GM23248 (cell line): ENCODE data around the gene PRPF18. TPM values are rescaled to one million over a fixed set of nuclear protein-coding genes. Genes with fewer than 3 reads are reported as not detected.

Source experiments
- DNase-seq: peaks from one replicate; pipeline ENCODE4 v3.0.0-alpha.2; 2015
- H2AFZ ChIP-seq: fragments of 200-600 bp; sonication (generic); 2 replicates; pipeline ENCODE4 v1.6.1; 2016; ENCODE audit warnings: antibody characterized with exemption
- H3F3A ChIP-seq: fragments of 200-600 bp; sonication (generic); 2 replicates; pipeline ENCODE4 v1.6.1; 2016; ENCODE audit warnings: mild to moderate bottlenecking, antibody characterized with exemption, mixed run types; ENCODE audit not compliant: insufficient read depth
- H3K27ac ChIP-seq: fragments of 200-600 bp; sonication (generic); 2 replicates; pipeline ENCODE4 v1.5.1; 2016; ENCODE audit warnings: mild to moderate bottlenecking
- H3K27me3 ChIP-seq: fragments of 200-600 bp; sonication (generic); replicated peaks from 2 replicates; pipeline ENCODE4 v1.6.1; 2016; ENCODE audit warnings: mild to moderate bottlenecking; ENCODE audit not compliant: insufficient read depth
- H3K36me3 ChIP-seq: fragments of 200-600 bp; sonication (generic); 2 replicates; pipeline ENCODE4 v1.6.1; 2016; ENCODE audit warnings: low read depth, mild to moderate bottlenecking
- H3K4me1 ChIP-seq: fragments of 200-600 bp; sonication (generic); 2 replicates; pipeline ENCODE4 v1.6.1; 2016; ENCODE audit warnings: mild to moderate bottlenecking; ENCODE audit not compliant: insufficient read depth
- H3K4me2 ChIP-seq: fragments of 200-600 bp; sonication (generic); one replicate; pipeline ENCODE4 v1.6.1; 2016; ENCODE audit warnings: mild to moderate bottlenecking; ENCODE audit not compliant: unreplicated experiment
- H3K4me3 ChIP-seq: fragments of 200-600 bp; sonication (generic); 2 replicates; pipeline ENCODE4 v1.5.1; 2016; ENCODE audit warnings: mild to moderate bottlenecking
- H3K79me2 ChIP-seq: fragments of 200-600 bp; sonication (generic); 2 replicates; pipeline ENCODE4 v1.6.1; 2016; ENCODE audit warnings: mild to moderate bottlenecking; ENCODE audit not compliant: insufficient read depth
- H3K9ac ChIP-seq: fragments of 200-600 bp; sonication (generic); 2 replicates; pipeline ENCODE4 v1.6.1; 2016; ENCODE audit warnings: mild to moderate bottlenecking
- H3K9me2 ChIP-seq: fragments of 200-600 bp; sonication (generic); 2 replicates; pipeline ENCODE4 v1.6.1; 2016; ENCODE audit warnings: mixed run types, mild to moderate bottlenecking, moderate library complexity; ENCODE audit not compliant: insufficient read depth
- H3K9me3 ChIP-seq: fragments of 200-600 bp; sonication (generic); one replicate; pipeline ENCODE4 v1.6.1; 2017; ENCODE audit warnings: low read depth
- H4K20me1 ChIP-seq: fragments of 200-600 bp; sonication (generic); 2 replicates; pipeline ENCODE4 v1.6.0; 2016; ENCODE audit not compliant: insufficient read depth
- EZH2 ChIP-seq: fragments of 200-600 bp; sonication (generic); IDR thresholded peaks from 2 replicates; pipeline ENCODE4 v1.6.1; 2018; ENCODE audit warnings: antibody characterized with exemption, mild to moderate bottlenecking; ENCODE audit not compliant: insufficient read depth, poor library complexity, severe bottlenecking
- EZH2phosphoT487 ChIP-seq: fragments of 200-600 bp; sonication (generic); IDR thresholded peaks from 2 replicates; pipeline ENCODE4 v1.6.1; 2018; ENCODE audit warnings: antibody characterized with exemption, moderate library complexity, mild to moderate bottlenecking, low read depth; ENCODE audit not compliant: insufficient read depth
- WGBS, 2 experiments: methylation state at CpG; one replicate each; pipeline ENCODE4 v1.1.6; 2015 to 2017; ENCODE audit warnings: low lambda C conversion rate in 2 of 2, low coverage in 1 of 2; ENCODE audit errors: missing lambda C conversion rate in 2 of 2; 5-methylcytosine and 5-hydroxymethylcytosine counted together
- in situ Hi-C: fragments of 300-500 bp; cut with MboI; formaldehyde crosslinking; loops from 2 replicates; pipeline ENCODE4 v1.15.0; 2020
- polyA plus RNA-seq: library from polyadenylated mRNA; unstranded; fragments of >200 nt; fragmentation: Nextera tagmentation; extraction: Ambion mirVana; gene quantifications from 2 replicates; pipeline ENCODE4 v1.2.1, GENCODE V29; 2016
- total RNA-seq: library from RNA; depleted of rRNA; stranded (reverse); fragments of >200 nt; shearing (Covaris generic); gene quantifications from 2 replicates; pipeline ENCODE4 v1.2.3, GENCODE V29; 2014

Gene PRPF18
- total and polyA plus RNA-seq, 2 experiments from 2014 or later: 21.8 to 30.2 TPM

GRCh38 chr10:13555884-13556510 lies 30.8 kb upstream of the PRPF18 start:
- in situ Hi-C loops: no loop called here

GRCh38 chr10:13559124-13559700 lies 27.6 kb upstream of the PRPF18 start:
- WGBS, 2 experiments: 28 to 32% methylated on average over 2 of the region's 2 CpGs
- Histone ChIP-seq H3K4me1 (no peaks in the 10 kb centered on the region), H3K9me2 (no peaks in the 10 kb centered on the region), H4K20me1 (no peaks in the 10 kb centered on the region), H3K9me3 (no peaks in the 10 kb centered on the region), H2AFZ (no peak overlapping the region), H3F3A (no peaks in the 10 kb centered on the region), H3K36me3 (no peaks in the 10 kb centered on the region), H3K9ac (no peak overlapping the region), H3K79me2 (no peaks in the 10 kb centered on the region), H3K4me3 (no peak overlapping the region), H3K27me3 (no peaks in the 10 kb centered on the region), H3K4me2 (no peak overlapping the region), H3K27ac (no peak overlapping the region)
- peak; percentile 0 for DNase-seq
- TF ChIP-seq EZH2 (no peak), EZH2phosphoT487 (no peak)
- in situ Hi-C loops: no loop called here

More at GRCh38 chr10:13555884-13556510, 30.8 kb upstream of the PRPF18 start:
- H3K9me3 ChIP-seq: no peaks in the 10 kb centered on the region
- no peak for DNase-seq
- H3K36me3 ChIP-seq: no peaks in the 10 kb centered on the region
- H3K79me2 ChIP-seq: no peaks in the 10 kb centered on the region
- no peak overlapping the region for H2AFZ ChIP-seq
- H3K4me3 ChIP-seq: no peak overlapping the region
- TF ChIP-seq EZH2phosphoT487 (no peak), EZH2 (no peak)
- no peaks in the 10 kb centered on the region for H3K4me1 ChIP-seq
- no peak overlapping the region for H3K27ac ChIP-seq
- H4K20me1 ChIP-seq: no peaks in the 10 kb centered on the region
- H3K9ac ChIP-seq: no peak overlapping the region
- no peaks in the 10 kb centered on the region for H3K9me2 ChIP-seq
- H3K4me2 ChIP-seq: no peak overlapping the region
- 8 to 14% methylated on average over 2 of the region's 2 CpGs for WGBS, 2 experiments
- H3K27me3 ChIP-seq: 0 out of 2 replicates have a peak, but pooled peaks cover 8% of the 10 kb centered on the region
- no peaks in the 10 kb centered on the region for H3F3A ChIP-seq

GRCh38 chr10:13560597-13560996 lies 26.2 kb upstream of the PRPF18 start:
- no peak for TF ChIP-seq EZH2
- no peak for TF ChIP-seq EZH2phosphoT487
- H3K9me2 ChIP-seq: no peaks in the 10 kb centered on the region
- H3K4me1 ChIP-seq: no peaks in the 10 kb centered on the region
- no peaks in the 10 kb centered on the region for H4K20me1 ChIP-seq
- no peak overlapping the region for H3K9ac ChIP-seq
- H3K36me3 ChIP-seq: no peaks in the 10 kb centered on the region
- no peaks in the 10 kb centered on the region for H3K9me3 ChIP-seq
- no peak overlapping the region for H3K4me2 ChIP-seq
- no peaks in the 10 kb centered on the region for H3F3A ChIP-seq
- no peak overlapping the region for H3K27ac ChIP-seq
- no peaks in the 10 kb centered on the region for H3K27me3 ChIP-seq
- no peak overlapping the region for H2AFZ ChIP-seq
- no peaks in the 10 kb centered on the region for H3K79me2 ChIP-seq
- peak; percentile 10 for DNase-seq
- no peak overlapping the region for H3K4me3 ChIP-seq
- in situ Hi-C loops: no loop called here

- no peak for TF ChIP-seq EZH2
- TF ChIP-seq EZH2phosphoT487: no peak
- Histone ChIP-seq H3K27me3 (no peaks in the 10 kb centered on the region), H3K4me2 (no peak overlapping the region), H4K20me1 (no peaks in the 10 kb centered on the region), H3K9me3 (no peaks in the 10 kb centered on the region), H3K79me2 (no peaks in the 10 kb centered on the region), H3K4me3 (no peak overlapping the region), H2AFZ (no peak overlapping the region), H3K36me3 (no peaks in the 10 kb centered on the region), H3K9me2 (no peaks in the 10 kb centered on the region), H3K4me1 (no peaks in the 10 kb centered on the region), H3K27ac (no peak overlapping the region), H3F3A (no peaks in the 10 kb centered on the region), H3K9ac (no peak overlapping the region)
- peak; percentile 23 for DNase-seq
- in situ Hi-C loops: no loop called here
- 71 to 72% methylated on average over 11 of the region's 11 CpGs for WGBS, 2 experiments
These were observed 23.0 kb upstream of the PRPF18 start for GRCh38 chr10:13563481-13564445.
